Occipital lobe (tissue), 1 donor: ENCODE results near the gene RNASE11. TPM values are rescaled to one million over a fixed set of nuclear protein-coding genes. Genes with fewer than 3 reads are reported as not detected.

ENCODE experiments used
- total RNA-seq: library from RNA; depleted of rRNA; stranded (reverse); fragments of >200 nt; gene quantifications from one replicate; pipeline ENCODE4 v1.2.3, GENCODE V29; 2014

Gene RNASE11
- total RNA-seq, 1 donor from 2014 or later: not detected

Other genes with a start within 250 kb of the RNASE11 start
- gene PARP2, start 244.4 kb downstream of the RNASE11 start, total RNA-seq: 17.2 TPM
- gene TEP1, start 174.5 kb downstream of the RNASE11 start, total RNA-seq: 8.4 TPM
- gene KLHL33, start 151.8 kb downstream of the RNASE11 start, total RNA-seq: 0.31 TPM
- gene OSGEP, start 133.2 kb downstream of the RNASE11 start, total RNA-seq: 36.8 TPM
- 56.9 TPM for gene APEX1, start 132.8 kb downstream of the RNASE11 start, total RNA-seq
- 26.0 TPM for gene PIP4P1, start 126.6 kb downstream of the RNASE11 start, total RNA-seq
- 3.1 TPM for gene PNP, start 118.6 kb downstream of the RNASE11 start, total RNA-seq
- gene RNASE10, start 82.5 kb downstream of the RNASE11 start, total RNA-seq: not detected
- gene RNASE9, start 27.0 kb downstream of the RNASE11 start, total RNA-seq: not detected
- not detected for gene RNASE12, start 3.4 kb upstream of the RNASE11 start, total RNA-seq
- not detected for gene OR6S1, start 53.7 kb upstream of the RNASE11 start, total RNA-seq
- gene RNASE4, start 96.6 kb upstream of the RNASE11 start, total RNA-seq: 2.2 TPM
- gene ANG, start 100.8 kb upstream of the RNASE11 start, total RNA-seq: 0.16 TPM
- not detected for gene EDDM3A, start 157.9 kb upstream of the RNASE11 start, total RNA-seq
- gene EDDM3B, start 180.4 kb upstream of the RNASE11 start, total RNA-seq: not detected
- gene RNASE6, start 193.3 kb upstream of the RNASE11 start, total RNA-seq: 1.1 TPM
- 9.2 TPM for gene RNASE1, start 214.8 kb upstream of the RNASE11 start, total RNA-seq